GM20000 (cell line): ENCODE data around the gene SAMSN1.
A peak's percentile ranks its signal among the peaks of the same experiment; 100 is the strongest.

ENCODE experiments used
- DNase-seq: peaks from one replicate; pipeline ENCODE4 v3.0.0; 2012; ENCODE audit warnings: low spot score
- CTCF ChIP-seq: IDR thresholded peaks from 2 replicates; pipeline ENCODE4 v1.5.1; 2012; ENCODE audit warnings: mild to moderate bottlenecking, control low read depth; ENCODE audit errors: extremely low read depth, missing control alignments

Gene SAMSN1

GRCh38 chr21:14483296-14483695 is 62.8 kb downstream of the SAMSN1 start:
- no peak for TF ChIP-seq CTCF
- no peak for DNase-seq

GRCh38 chr21:14482165-14482564 is 64.0 kb downstream of the SAMSN1 start:
- DNase-seq: peak; percentile 27
- no peak for TF ChIP-seq CTCF

- peak; percentile 16 for DNase-seq
- no peak for TF ChIP-seq CTCF
Observed at GRCh38 chr21:14480411-14481031, 65.6 kb downstream of the SAMSN1 start.

GRCh38 chr21:14479241-14479786 is 66.8 kb downstream of the SAMSN1 start:
- TF ChIP-seq CTCF: no peak
- no peak for DNase-seq

GRCh38 chr21:14477841-14478240 is 68.3 kb downstream of the SAMSN1 start:
- DNase-seq: no peak
- TF ChIP-seq CTCF: no peak

- no peak for TF ChIP-seq CTCF
Observed at GRCh38 chr21:14477133-14477532, 69.0 kb downstream of the SAMSN1 start.

GRCh38 chr21:14474995-14475394 is 71.1 kb downstream of the SAMSN1 start:
- DNase-seq: no peak
- no peak for TF ChIP-seq CTCF

More at GRCh38 chr21:14477133-14477532, 69.0 kb downstream of the SAMSN1 start:
- no peak for DNase-seq
